ENCODE data around the gene NCMAP.
"Not testable (repeated sequence)": the region's sequence is repeated elsewhere in the genome, so short reads cannot be mapped to it uniquely, and the experiment has no call there.

The NCMAP gene, protein sequence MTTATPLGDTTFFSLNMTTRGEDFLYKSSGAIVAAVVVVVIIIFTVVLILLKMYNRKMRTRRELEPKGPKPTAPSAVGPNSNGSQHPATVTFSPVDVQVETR

DNA sequence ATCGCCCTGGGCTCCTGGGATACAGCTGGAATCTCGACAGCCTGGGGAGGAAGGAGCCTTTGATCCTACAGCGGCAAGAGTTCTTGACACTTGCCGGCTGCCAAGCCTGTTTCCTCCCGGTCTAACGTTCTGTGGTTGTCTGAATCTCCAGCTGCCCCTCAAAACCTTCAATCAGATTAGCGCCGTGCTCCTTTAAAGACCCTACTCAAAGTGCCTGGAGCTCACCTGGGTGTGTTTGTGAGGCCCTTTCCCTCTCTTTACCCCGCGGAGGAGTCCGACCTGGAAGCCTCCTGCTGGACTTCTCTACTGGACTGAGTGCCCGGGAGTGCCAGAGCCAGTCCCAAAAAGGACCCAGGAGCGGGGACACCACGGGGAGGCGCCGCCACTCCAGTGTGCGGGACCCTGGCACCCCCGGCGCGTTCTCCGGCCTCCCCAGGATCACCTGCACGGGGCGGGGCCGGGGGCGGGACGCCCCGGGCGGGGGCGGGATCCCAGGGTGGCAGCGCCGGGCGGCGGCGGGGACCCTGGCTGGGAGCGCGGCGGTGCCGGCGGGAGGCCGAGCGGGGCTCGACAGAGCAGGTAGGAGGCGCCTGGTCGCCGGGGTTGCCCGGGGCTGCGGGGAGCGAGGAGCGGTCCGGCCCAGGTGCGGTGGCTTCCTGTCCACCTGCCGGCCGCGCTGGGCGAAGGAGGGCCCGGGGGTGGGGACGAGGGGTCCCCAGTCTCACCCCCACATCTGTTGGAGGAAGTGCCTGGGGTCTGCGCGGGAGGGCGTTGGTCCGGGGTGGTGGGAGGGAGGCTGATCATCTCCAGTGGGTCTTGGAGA, at the start of gene NCMAP:
Gene NCMAP, plus strand, starts transcription at position 497 of the 823 bp plus-strand sequence. CDS start 39,344 bp downstream, outside the sequence.
- no peak for DNase-seq

DNA sequence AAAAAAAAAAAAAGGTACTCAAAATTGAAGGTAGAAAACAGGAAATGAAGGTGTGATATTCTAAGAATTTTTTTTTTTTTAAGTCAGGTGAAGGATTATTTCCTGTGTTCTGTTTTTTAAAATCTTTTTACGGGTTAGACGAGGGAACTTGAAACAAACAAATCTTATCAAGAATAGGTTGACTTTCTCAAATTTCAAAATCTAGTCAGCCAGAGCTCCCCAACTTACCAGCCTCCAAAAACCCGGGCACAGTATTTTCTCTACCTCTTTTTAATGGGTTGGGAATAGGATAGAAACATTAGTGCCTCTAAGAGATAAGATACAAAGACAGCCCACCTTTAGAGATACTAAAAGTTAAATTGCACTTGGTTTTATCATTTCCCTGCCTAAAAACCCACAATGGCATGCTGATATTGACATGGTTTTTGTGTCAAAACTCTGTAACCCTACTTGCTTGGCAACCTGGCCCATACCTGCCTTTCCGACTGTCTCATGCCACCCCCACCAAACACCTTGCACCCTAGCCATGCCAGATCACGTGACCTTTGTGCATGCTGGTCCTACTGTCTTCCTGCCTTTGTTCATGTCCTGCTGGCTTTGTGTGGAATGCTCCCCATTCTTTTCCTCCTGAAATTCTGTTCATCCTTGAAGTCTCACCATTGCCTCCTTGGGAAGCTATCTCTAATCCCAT, 49.1 kb upstream of the NCMAP start:
- DNase-seq, result no peak

DNA sequence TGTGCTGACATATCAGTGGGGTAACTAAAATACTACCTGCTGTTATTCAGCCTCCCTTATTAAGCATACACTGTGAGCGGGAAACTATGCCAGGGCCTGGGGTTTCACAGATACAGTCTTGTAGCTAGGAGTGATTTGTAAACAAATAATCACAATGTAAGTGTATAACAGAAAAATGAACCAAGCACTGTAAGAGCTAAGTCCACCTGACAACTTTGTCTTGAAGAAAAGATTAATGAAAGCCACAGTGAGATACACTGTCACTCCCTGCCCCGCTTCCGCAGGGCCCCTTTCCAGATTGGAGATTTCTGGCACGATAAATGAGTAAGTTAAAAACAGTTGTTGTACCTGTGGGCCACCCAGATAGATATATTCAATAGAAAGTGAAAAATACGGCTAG, 48.5 kb upstream of the NCMAP start:
- no peak for DNase-seq

DNA sequence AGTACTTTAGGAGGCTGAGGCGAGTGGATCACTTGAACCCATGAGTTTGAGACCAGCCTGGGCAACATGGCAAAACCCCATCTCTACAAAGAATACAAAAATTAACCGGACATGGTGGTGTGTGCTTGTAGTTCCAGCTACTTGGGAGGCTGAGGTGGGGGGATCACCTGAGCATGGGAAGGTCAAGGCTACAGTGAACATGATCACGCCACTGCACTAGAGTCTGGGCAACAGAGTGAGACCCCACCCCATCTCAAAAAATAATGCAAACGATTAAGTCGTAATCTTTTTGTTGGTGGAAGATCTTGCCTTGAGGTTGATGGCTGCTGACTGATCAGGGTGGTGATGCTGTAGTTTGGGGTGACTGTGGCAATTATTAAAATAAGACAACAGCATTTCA, 47.0 kb upstream of the NCMAP start:
- DNase-seq, result no peak

DNA sequence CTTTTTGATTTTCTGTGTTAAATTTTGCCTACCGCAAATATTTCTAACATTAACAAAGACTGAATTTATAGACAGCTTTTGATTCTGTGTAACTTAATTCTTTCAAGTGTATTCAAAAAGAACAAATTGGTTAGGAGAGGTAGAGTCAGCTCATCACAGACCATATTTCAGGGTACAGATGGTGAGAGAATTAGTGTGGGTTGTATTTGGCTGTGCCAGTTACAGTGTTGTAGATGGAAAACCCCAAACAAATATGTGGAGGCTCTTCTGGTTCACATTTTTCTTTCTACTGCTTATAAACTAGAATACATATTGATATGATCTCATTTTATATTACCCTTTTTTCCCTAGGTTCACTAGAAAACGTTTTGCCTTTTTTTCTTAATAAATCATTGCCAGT, 42.2 kb upstream of the NCMAP start:
- no peak for DNase-seq

DNA sequence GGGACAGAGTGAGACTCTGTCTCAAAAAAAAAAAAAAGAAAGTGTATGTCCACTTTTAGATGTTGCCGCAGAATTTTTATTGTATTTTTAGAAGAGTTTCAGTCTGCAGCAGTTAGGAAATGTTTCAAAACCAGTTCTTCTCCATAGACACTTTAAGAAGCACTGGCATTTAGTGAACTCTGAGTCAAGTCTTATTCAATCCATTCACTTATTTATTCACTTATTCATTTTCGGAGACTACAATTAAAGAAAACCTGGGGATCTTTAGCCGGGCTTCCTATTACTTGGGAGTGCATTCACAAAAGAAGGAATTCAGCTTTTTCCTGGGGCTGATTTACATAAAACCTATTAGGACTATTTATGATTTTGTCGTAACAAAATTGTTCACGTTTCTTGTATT, 40.9 kb upstream of the NCMAP start:
- no peak for DNase-seq

DNA sequence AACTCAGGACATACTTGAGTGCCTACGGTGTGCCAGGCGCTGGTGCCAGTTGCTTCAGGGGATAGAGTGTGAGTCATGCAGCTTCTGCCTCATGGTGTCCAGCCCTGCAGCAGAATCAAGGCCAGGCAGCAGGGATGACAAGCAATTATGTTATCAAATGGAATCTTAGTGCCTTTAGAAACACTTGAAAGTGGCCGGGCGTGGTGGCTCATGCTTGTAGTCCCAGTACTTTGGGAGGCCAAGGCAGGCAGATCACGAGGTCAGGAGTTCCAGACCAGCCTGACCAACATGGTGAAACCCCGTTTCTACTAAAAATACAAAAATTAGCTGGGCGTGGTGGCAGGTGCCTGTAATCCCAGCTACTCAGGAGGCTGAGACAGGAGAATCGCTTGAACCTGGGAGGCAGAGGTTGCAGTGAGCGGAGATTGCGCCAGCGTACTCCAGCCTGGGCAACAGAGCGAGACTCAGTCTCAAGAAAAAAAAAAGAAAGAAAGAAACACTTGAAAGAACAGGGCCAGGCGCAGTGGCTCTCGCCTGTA, 40.1 kb upstream of the NCMAP start:
- DNase-seq, result not testable (repeated sequence)

DNA sequence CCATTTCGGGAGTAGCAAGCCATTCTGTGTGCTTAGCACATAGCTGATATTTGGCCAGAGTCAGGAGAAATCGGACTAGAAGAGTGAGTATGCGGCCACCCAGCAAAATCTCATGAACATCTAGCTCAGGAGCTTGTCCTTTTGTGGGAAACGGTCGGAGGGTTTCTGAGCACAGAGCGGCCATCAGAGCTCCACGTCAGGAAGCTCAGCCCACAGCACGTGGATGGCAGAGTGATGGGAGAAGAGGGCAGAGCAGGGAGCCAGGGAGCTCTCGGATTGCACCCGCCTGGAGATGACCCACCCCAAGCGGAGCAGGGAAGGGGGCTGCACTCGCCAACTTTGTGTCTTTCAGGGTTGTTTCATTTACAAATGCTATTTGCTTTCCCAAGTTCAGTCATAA, 39.4 kb upstream of the NCMAP start:
- DNase-seq, result no peak

DNA sequence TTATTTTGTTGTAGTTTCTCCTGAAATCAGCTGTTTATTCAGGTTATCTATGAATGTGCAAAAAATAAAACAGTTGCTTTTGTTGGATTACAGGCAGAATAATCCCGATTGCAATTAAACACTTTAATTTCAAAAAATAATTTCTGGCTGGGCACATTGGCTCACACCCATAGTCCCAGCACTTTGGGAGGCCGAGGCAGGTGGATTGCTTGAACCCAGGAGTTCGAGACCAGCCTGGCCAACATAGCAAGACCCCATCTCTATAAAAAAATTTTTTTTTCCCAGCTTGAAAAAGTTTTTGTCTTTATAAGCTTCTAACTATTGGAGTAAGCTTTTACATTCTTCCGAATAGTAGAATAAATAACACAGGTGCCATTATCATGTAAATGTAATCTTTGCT, 38.0 kb upstream of the NCMAP start:
- no peak for DNase-seq

DNA sequence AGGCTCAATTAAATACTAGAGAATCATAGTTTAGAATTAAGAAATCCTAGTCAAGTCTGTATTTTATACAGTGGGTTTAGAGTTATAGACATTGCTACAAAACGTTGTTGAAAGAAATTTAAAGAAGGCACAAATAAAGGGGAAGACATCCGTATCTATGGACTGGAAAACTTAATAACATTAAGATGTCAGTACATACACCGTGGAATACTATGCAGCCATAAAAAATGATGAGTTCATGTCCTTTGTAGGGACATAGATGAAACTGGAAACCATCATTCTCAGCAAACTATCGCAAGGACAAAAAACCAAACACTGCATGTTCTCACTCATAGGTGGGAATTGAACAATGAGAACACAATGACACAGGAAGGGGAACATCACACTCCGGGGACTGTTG, 35.6 kb upstream of the NCMAP start:
- DNase-seq, result not testable (repeated sequence)

DNA sequence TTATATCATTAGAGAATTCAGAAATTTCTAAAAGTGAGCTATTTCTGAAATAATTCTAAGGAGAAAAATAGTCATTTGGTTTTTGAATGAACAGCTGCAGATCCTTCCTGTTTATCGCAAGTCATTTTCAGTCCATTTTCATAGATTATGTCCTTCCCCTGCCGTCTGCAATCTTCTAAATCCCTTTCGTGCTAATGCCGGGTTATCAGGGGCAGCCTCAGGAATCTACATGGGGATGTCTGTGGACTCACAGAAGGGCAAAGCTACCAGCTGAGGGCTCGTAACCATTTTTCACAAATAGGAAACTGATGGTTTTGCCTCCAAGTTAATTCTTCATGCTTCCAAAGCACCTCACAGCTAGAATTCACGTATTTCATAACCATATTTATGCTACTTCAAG, 30.3 kb upstream of the NCMAP start:
- DNase-seq, result no peak

DNA sequence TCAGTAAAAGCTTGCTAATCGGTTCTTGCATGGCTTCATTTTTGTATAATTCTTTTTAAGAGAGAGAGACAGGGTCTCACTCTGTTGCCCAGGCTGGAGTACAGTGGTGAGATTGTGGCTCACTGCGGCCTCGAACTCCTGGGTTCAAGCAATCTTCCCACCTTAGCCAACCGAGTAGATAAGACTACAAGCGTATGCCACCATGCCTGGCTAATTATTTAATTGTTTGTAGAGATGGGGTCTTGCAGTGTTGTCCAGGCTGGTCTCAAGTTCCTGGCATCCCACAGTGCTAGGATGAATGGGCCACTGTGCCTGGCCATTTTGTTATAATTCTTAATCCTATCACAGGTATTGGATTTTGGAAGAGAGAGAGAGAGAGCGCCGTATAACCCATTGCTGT, 29.8 kb upstream of the NCMAP start:
- DNase-seq, result no peak

DNA sequence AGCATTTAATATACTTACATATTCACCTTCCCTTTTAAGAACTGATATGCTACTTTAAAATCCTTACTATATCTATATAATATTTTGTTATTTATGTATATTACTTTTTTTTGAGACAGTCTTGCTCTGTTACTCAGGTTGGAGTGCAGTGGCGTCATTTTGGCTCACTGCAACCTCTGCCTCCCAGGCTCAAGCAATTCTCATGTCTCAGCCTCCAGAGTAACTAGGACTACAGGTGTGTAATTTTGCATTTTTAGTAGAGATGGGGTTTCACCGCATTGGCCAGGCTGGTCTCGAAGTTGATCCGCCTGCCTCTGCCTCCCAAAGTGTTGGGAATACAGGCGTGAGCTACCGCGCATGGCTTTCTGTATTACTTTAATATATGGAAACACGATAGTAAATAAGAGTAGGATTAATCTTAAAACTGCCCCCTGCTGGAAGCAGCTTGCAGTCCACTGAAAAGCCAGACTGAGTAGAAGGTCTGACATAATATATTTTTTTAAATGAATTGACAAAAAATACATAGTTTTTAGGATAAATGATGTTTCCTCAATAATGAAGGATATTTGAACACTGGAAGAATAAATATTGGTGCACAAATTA, 28.8 kb upstream of the NCMAP start:
- no peak for DNase-seq

DNA sequence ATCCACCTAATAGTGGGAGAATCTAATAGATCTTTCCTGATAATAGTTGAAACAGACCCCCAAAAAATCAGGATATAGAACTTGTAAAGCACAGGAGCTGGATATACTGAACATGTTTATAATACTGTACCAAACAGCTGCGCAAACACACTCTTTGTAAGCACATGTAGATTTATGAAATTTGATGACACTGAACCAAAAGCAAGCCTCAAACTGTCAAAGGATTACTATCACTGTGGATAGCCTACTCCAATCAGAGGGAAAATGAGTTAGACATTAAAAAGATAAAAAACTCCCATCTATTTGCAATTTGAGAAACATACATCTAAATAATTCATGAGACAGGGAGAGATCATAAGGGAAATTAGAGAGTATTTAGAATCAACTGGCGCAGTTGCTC, 27.1 kb upstream of the NCMAP start:
- no peak for DNase-seq

DNA sequence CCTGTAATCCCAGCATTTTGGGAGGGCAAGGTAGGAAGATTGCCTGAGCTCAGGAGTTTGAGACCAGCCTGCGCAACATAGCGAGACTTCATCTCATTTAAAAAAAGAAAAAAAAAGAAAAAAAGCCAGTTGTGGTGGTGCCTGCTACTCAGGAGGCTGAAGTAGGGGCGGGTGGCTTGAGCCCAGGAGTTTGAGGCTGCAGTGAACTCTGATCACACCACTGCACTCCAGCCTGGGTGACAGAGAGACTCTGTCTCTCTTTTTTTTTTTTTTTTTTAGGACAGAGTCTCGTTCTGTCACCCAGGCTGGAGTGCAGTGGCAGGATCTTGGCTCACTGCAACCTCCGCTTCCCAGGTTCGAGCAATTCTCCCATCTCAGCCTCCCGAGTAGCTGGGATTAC, 26.6 kb upstream of the NCMAP start:
- not testable (repeated sequence) for DNase-seq

DNA sequence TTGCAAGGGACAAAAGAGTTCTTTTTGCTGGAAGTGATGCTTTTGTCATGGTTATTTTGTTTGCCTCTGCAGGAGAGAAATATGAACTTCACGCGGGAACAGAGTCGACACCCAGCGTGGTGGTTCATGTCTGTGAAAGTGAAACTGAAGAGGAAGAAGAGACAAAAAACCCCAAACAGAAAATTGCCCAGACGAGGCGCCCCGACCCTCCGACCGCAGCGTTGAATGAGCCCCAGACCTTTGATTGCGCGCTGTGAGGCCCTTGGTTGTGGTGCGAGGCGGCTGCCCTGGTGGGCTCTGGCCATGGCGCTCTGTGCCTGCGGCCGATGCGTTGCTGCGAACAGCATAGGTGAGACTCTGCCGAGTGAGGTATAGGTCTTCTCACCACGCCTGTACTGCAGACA, 20.9 kb upstream of the NCMAP start:
- DNase-seq, result no peak

DNA sequence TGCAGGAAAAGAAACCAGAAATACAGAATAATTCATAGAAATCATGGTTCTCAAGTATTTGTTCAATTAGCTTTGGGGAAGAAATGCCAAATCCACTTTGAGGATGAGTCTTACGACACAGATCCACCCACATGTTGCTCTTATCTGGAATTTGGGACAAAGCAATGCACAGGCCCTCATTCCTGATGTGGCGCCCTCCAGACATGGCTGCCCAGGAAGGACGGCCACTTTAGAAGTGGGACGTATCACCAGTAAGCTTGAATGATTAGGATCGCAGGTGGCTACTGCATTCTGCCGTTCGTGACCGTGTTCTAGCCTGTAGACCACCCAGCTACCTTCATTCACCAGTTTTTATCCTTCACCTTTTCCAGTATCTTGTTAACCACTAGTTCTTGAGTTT, 20.1 kb upstream of the NCMAP start:
- DNase-seq, result no peak

DNA sequence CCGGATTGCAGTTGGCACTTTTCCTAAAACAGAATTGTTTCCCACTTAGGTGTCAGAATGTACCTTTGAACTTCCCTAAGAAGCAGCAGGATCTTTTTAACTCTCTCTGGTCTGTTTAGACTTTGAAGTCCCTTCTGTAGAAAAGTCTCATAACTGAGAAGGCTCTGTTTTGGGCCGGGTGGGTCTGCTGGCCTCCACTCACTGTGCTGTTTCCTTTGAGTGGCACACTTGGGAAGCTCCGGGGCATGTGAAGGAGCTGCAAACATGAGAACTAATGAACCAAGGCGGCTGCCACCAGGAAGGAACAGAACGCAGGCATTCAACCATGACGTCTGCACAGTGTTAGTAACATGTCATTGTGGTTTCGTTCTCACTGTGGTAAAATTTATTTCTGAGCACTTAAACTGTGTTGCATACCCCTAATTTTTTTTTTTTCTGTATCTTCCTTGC, 19.5 kb upstream of the NCMAP start:
- DNase-seq, result no peak

DNA sequence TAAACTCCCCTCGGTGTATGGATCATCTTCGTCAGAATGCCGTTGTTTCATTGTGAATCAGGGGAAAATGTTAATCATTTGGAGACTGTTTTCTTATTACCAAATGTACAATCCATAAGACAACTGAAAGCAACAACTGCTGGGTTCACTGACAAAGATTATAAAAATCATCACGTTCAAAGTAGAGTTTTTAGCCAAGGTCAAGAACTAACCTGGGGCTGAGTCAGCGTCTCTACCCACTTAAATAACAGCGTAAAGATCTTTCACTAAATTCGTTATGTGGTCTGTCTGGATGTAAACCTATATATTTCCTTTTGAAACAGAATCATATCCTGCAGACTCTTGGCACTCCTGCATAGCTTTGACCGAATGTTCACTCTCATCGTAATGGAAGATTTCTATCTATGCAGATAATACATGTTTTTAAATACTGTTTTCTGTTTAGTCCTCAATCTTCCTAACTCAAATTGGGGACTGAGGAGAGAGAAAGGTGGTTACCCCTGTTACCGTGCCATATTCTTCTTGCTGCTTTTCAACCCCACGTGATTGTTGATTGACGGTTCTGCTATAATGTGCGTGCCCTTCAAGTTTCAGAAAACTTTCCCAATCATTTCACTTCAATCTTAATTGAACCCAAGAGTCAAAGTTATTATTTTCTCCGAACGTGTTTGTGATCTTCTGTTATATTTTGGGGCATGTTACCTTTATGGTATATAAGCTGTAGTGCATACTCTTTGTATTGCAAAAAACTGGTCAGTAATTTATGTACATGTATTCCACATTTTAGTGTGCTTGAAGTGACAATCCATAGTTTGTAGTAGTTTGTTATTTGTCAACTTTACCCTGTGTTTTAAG, 15.6 kb upstream of the NCMAP start:
- no peak for DNase-seq

DNA sequence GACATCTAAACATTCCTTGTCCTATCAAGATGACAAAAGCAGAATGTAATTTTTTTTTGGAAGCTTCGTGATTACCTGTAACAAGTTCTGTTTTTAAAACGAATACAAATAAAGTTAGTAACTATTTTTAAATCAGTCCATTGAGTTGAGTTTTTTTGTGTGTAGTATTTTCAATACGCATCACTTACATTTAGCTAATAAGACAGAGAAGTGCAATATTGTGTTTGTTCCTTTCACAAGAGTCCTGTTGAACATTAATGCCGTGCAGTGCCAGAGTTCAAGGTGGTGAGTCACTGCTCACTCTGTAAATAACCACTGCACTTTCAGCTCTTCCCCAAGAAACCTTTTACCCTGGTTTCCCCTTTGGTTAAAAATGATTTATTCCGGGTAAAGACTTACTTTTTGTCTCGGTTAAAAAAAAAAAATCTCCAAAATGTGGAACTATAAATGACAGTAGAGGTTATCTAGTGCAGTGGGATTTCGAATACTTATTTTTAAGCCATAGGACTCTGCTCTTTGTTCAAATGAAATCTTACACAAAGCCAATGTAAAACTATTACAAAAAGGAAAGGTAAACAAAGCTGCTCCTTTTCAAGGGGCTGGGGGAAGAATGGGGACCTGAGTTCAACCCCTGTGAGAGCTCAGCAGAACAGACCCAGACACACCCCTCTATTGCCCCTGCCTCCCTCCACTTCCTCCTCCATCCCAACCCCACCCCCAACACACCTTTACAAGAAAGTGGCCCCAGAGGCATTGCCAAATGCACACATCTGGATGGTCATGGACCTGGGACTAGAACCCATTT, 14.8 kb upstream of the NCMAP start:
- no peak for DNase-seq

DNA sequence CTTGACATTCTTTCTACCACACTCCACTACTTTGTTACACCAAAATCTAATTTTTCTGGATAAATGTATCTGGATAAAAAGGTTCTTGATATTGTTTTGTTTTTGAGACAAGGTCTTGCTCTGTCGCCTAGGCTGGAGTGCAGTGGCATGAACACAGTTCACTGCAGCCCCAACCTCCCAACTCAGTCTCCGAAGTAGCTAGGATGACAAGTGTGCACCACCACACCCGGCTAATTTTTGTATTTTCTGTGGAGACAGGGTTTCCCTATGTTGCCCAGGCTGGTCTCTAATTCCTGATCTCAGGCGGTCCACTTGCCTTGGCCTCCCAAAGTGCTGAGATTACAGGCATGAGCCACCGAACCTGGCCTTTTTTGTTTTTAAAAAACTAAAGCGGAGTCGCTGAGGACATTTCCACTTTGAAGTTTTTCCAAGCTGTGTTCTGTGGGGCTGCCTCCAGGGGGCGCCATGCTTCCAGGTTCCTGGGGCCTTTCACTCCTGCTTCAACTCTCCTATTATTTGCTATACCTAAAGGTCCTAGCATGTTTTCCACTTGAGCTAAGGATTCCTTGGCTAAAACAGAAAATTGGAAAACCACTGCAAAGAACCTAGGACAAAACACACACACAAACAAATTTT, 14.1 kb upstream of the NCMAP start:
- no peak for DNase-seq

Data from GOT3 (cell line).